Measurements from ENCODE around the gene TMEM272.

- no peak for TF ChIP-seq CTCF (IDR thresholded peaks at IDR 0.05)
- no peak for TF ChIP-seq EZH2 (IDR thresholded peaks at IDR 0.05)
- no peak for TF ChIP-seq EZH2phosphoT487 (IDR thresholded peaks at IDR 0.05)
Observed at GRCh38 chr13:51783428-51784094, 61.4 kb downstream of the TMEM272 start.
